A673 (cell line): ENCODE data around the gene AHDC1.

ENCODE experiments used
- CTCF ChIP-seq: fragments of 300-800, 200-600 bp; sonication (generic); conservative IDR thresholded peaks from 2 replicates; pipeline ENCODE4 v1.5.1; 2017; ENCODE audit warnings: low read depth, mild to moderate bottlenecking, antibody characterized with exemption, low read length, moderate library complexity, mixed read lengths
- EZH2 ChIP-seq: fragments of 200-600 bp; sonication (generic); IDR thresholded peaks from 2 replicates; pipeline ENCODE4 v1.6.1; 2017; ENCODE audit warnings: borderline replicate concordance, low read depth, mild to moderate bottlenecking, mixed read lengths, antibody characterized with exemption, low read length; ENCODE audit not compliant: poor library complexity, severe bottlenecking

GRCh38 chr1:27634177-27634984, 30.4 kb upstream of the AHDC1 start:
- TF ChIP-seq CTCF (no peak), EZH2 (no peak)
